Lung (tissue), 12 donors: ENCODE measurements around the gene BICDL2. TPM values are rescaled to one million over a fixed set of nuclear protein-coding genes. Genes with fewer than 3 reads are reported as not detected.

Experiments used
- ATAC-seq: fragments of 200-7000 bp; cut with Tn5 transposase; one replicate; pipeline ENCODE4 v1.9.1; 2020; ENCODE audit warnings: moderate number of reproducible peaks; ENCODE audit not compliant: insufficient read depth, low FRiP score
- DNase-seq, 3 donors: peaks; one replicate each; pipeline ENCODE4 v3.0.0-alpha.2; 2013 to 2017
- H3K27ac ChIP-seq, 2 donors: one replicate each; pipeline ENCODE4 v1.5.1; 2013; ENCODE audit warnings: mild to moderate bottlenecking in 2 of 2, moderate library complexity in 2 of 2, control low read depth in 1 of 2, inconsistent platforms in 1 of 2, low read depth in 1 of 2, low read length in 1 of 2
- H3K27me3 ChIP-seq, 3 donors: one replicate each; pipeline ENCODE4 v1.5.1; 2013; ENCODE audit warnings: low read length in 2 of 3; ENCODE audit not compliant: control insufficient read depth in 3 of 3, insufficient read depth in 3 of 3
- H3K36me3 ChIP-seq, 4 donors: one replicate each; pipeline ENCODE4 v1.5.1; 2013; ENCODE audit warnings: low read length in 4 of 4, mild to moderate bottlenecking in 1 of 4, moderate library complexity in 1 of 4; ENCODE audit not compliant: control insufficient read depth in 4 of 4, insufficient read depth in 4 of 4
- H3K4me1 ChIP-seq, 5 donors: one replicate each; pipeline ENCODE4 v1.5.1; 2013; ENCODE audit warnings: low read length in 5 of 5, mild to moderate bottlenecking in 2 of 5, moderate library complexity in 1 of 5; ENCODE audit not compliant: control insufficient read depth in 5 of 5, insufficient read depth in 5 of 5
- H3K4me3 ChIP-seq: one replicate; pipeline ENCODE4 v1.5.1; 2013; ENCODE audit warnings: mild to moderate bottlenecking, control low read depth, moderate library complexity
- H3K9ac ChIP-seq, 2 donors: one replicate each; pipeline ENCODE4 v1.5.1; 2013; ENCODE audit warnings: low read length in 2 of 2, control low read depth in 1 of 2; ENCODE audit not compliant: insufficient read depth in 1 of 2
- H3K9me3 ChIP-seq, 4 donors: one replicate each; pipeline ENCODE4 v1.5.1; 2013; ENCODE audit warnings: low read length in 3 of 4, mild to moderate bottlenecking in 1 of 4, moderate library complexity in 1 of 4; ENCODE audit not compliant: control insufficient read depth in 4 of 4, insufficient read depth in 3 of 4
- WGBS, 2 donors: extraction: QIAGEN DNeasy Blood & Tissue Kit; methylation state at CpG; one replicate each; pipeline ENCODE4 v1.1.7; 2013; 5-methylcytosine and 5-hydroxymethylcytosine counted together
- polyA plus RNA-seq, 2 donors: library from polyadenylated mRNA; stranded (reverse); fragments of 200-250 nt; gene quantifications; one replicate each; pipeline ENCODE4 v1.2.1, GENCODE V29; 2013
- total RNA-seq, 2 donors: library from RNA; depleted of rRNA in 1 of 2; stranded (reverse); fragments of >200 nt in 1 of 2; gene quantifications; one replicate each; pipeline ENCODE4 v1.2.1, GENCODE V29; 2014 to 2021
- TF ChIP-seq, protein P1 (sequence below): IDR thresholded peaks from 2 replicates; pipeline ENCODE4 v1.5.1; 2012; ENCODE audit warnings: mild to moderate bottlenecking; ENCODE audit errors: control extremely low read depth, extremely low read depth
- donor health status: control.
- donor health status: control.
- donor health status: Bipolar disorder and iron deficiency.
- donor health status: healthy.
- donor health status: DM: yes; HTN: yes; CAD: no.

The BICDL2 gene
- total and polyA plus RNA-seq, 4 donors: 12.7 to 24.4 (median 16.5) TPM

DNA sequence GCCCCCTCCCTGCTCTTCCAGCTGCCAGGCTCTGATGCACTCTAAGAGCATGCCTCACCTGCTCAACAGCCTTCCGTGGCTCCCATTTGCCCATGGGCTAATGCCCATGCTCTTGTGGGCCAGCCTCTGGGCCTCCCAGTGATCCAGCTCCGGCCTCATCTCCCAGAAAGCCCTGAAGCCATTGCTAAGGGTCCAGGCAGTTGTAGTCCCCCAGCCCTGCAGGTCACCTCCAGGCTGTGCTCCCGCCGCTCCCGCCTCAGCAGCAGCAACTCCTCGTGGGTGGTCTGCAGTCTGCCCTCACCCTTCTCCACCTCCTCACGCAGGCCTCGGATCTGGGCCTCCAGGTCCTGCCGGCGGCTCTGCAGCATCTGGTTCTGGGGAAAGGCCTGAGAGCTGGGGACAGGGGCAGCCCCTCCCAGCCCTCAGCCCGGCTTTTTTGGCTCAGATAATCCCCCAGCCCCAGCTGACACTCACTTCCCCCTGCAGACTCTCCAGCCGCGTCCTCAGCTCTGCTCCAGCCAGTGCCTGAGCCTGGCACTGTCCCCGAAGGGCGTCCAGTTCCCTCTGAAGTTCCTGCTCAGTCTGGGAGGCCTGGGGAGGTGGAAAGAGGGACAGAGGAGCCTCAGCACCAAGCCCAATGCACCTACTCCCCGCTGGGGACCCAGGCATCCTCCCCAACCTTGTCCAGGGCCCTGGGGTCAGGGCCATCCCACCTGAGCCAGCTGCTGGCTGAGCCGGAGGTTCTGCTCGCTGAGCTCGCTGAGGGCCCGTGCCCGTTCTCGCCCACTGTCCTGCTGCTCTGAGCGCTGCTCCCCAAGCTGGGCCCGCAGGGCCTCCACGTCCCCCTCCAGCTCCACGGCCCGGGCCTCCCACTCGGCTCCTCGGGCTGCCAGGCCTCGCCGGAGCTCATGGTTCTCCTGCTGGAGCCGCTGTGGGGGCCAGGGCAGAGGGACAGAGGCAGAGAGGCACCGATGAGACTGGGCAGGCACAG lies 6.2 kb downstream of the BICDL2 start:
- H3K27me3 ChIP-seq: peaks cover 0 to 32% (median 27%) of the 10 kb centered on the region in 3 donors

GRCh38 chr16:3029491-3030221 lies 7.1 kb downstream of the BICDL2 start:
- no peaks in the 10 kb centered on the region for H3K9me3 ChIP-seq
- TF ChIP-seq, protein P1, sequence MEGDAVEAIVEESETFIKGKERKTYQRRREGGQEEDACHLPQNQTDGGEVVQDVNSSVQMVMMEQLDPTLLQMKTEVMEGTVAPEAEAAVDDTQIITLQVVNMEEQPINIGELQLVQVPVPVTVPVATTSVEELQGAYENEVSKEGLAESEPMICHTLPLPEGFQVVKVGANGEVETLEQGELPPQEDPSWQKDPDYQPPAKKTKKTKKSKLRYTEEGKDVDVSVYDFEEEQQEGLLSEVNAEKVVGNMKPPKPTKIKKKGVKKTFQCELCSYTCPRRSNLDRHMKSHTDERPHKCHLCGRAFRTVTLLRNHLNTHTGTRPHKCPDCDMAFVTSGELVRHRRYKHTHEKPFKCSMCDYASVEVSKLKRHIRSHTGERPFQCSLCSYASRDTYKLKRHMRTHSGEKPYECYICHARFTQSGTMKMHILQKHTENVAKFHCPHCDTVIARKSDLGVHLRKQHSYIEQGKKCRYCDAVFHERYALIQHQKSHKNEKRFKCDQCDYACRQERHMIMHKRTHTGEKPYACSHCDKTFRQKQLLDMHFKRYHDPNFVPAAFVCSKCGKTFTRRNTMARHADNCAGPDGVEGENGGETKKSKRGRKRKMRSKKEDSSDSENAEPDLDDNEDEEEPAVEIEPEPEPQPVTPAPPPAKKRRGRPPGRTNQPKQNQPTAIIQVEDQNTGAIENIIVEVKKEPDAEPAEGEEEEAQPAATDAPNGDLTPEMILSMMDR: no peak
- WGBS, 2 donors: 12 to 20% methylated on average over 51 to 59 of the region's 59 CpGs
- no peak overlapping the region for H3K4me3 ChIP-seq
- peaks cover 0 to 11% (median 0%) of the 10 kb centered on the region in 5 donors for H3K4me1 ChIP-seq
- H3K27ac ChIP-seq: peak overlapping the region in 1 of 2 donors; percentile 11
- H3K36me3 ChIP-seq: peaks cover 0 to 18% (median 7%) of the 10 kb centered on the region in 4 donors
- DNase-seq (peak in 2 of 3 donors; percentile 21 to 54), ATAC-seq (no peak)
- H3K9ac ChIP-seq: no peak overlapping the region
- H3K27me3 ChIP-seq: peaks cover 0 to 27% (median 23%) of the 10 kb centered on the region in 3 donors

More for the DNA sequence above, 6.2 kb downstream of the BICDL2 start:
- DNase-seq (no peak), ATAC-seq (no peak)
- H3K9me3 ChIP-seq: no peaks in the 10 kb centered on the region
- H3K4me3 ChIP-seq: no peak overlapping the region
- no peak overlapping the region for H3K9ac ChIP-seq
- H3K4me1 ChIP-seq: peaks cover 0 to 11% (median 0%) of the 10 kb centered on the region in 5 donors
- TF ChIP-seq, protein P1: no peak
- 78 to 79% methylated on average over 31 to 33 of the region's 33 CpGs for WGBS, 2 donors
- H3K36me3 ChIP-seq: peaks cover 0 to 18% (median 7%) of the 10 kb centered on the region in 4 donors
- no peak overlapping the region for H3K27ac ChIP-seq

DNA sequence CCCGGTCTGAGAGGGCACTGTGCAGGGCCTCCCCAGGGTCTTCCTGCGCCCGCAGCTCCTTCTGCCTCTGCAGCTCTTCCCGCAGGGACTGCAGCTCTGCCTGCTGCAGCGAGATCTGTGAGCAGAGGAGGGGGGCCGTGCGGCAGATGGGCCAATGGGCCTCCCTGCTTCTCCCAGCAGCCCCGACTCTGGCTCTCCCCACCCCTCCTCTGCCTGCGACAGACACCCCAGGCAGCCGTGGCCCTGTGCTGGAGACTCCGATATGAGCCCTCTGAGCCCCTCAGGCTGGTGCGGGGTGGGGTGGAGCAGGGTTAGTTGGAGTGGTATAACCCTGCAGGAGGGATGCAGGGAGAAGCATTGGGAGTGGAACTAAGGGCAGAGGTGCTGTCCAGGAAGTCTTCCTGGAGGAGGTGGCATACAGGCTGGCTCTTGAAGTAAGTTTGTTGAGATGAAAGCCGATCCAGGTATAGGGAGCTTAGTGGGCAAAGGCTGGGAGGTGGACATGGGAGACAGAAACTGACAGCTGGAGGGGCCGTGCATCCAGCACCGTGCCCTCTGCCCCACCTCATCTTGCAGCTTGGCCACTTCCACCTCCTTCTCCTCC lies 7.9 kb downstream of the BICDL2 start:
- no peak overlapping the region for H3K9ac ChIP-seq
- peaks cover 0 to 18% (median 7%) of the 10 kb centered on the region in 4 donors for H3K36me3 ChIP-seq
- H3K9me3 ChIP-seq: no peaks in the 10 kb centered on the region
- H3K4me3 ChIP-seq: no peak overlapping the region
- DNase-seq (peak in 1 of 3 donors; percentile 12), ATAC-seq (no peak)
- H3K27me3 ChIP-seq: peaks cover 0 to 23% (median 22%) of the 10 kb centered on the region in 3 donors
- 34 to 45% methylated on average over 15 of the region's 15 CpGs for WGBS, 2 donors
- TF ChIP-seq, protein P1: no peak
- H3K4me1 ChIP-seq: peaks cover 0 to 14% (median 0%) of the 10 kb centered on the region in 5 donors
- no peak overlapping the region for H3K27ac ChIP-seq
